M059J (cell line): ENCODE results near the gene GGA1. TPM values are rescaled to one million over a fixed set of nuclear protein-coding genes. Genes with fewer than 3 reads are reported as not detected.

Source experiments
- DNase-seq: peaks from one replicate; pipeline ENCODE4 v3.0.0-alpha.2; 2012; ENCODE audit warnings: low read depth
- total RNA-seq: library from RNA; depleted of rRNA; stranded (reverse); fragments of >200 nt; shearing (Covaris generic); gene quantifications from 2 replicates; pipeline ENCODE4 v1.2.3, GENCODE V29; 2014; rRNA removed

Gene GGA1
- total RNA-seq, 1 experiment from 2014 or later: 21.8 TPM

DNA sequence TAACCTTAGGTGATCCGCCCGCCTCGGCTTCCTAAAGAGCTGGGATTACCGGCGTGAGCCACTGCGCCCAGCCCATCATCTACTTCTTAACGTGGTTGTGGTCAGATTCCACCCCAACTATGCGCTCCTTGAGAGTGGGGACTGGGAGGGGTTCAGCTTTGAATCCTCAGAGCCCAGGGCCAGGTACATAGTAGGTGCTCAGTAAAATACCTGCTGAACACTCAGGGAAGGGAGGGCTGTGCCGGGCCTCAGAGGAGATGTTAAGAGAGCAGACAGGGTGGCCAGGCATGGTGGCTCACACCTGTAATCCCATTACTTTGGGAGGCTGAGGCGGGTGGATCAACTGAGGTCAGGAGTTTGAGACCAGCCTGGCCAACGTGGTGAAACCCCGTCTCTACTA, 65.6 kb downstream of the GGA1 start:
- no peak for DNase-seq

DNA sequence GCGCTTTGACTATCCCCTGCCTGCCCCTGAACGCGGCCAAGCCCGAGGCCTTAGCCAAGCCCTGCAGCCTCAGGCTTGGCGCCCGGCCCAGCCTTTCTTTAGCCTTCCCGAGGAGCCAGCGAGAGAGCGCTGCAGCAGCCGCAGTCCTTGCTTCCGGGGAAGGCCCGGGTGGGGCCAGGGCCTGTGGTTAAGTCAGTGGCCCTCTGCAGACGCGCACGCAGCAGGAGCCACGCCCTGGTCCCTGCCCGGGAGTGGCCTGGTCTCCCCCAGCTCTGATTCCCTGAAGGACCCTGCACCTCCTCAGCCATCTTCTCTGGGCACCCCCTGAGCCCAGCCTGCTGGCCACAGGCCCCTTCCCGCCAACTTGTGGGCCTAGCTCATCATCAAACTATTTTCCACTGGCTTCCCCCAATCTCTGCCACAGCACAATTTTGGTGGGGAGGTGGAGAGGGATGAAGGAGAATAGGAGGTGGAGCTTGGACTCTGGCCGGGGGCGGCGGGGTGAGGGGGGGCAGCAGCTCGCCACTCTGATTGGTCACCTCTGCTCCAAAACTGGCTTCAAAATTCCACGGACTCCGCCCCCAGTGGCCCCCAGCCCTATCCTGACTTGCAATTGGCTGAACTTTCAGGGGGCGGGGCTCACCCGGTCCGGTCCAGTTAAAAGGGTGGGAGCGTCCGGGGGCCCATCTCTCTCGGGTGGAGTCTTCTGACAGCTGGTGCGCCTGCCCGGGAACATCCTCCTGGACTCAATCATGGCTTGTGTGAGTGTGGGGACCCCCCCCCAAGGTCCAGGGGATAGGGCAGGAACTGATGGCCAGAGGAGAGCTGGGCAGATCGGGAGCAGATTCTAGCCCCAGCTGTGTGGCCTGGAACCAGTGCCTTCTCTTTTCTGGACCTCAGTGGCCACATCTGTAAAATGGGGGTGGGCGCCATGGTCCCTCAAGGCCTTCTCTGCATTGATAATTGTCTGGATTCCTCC, 66.6 kb downstream of the GGA1 start, which contains the start of gene LGALS1:
Gene LGALS1 (plus strand): TSS at position 686 of the 979 bp plus-strand sequence. CDS start 67 bp downstream, at position 753.
- peak; percentile 93 for DNase-seq

DNA sequence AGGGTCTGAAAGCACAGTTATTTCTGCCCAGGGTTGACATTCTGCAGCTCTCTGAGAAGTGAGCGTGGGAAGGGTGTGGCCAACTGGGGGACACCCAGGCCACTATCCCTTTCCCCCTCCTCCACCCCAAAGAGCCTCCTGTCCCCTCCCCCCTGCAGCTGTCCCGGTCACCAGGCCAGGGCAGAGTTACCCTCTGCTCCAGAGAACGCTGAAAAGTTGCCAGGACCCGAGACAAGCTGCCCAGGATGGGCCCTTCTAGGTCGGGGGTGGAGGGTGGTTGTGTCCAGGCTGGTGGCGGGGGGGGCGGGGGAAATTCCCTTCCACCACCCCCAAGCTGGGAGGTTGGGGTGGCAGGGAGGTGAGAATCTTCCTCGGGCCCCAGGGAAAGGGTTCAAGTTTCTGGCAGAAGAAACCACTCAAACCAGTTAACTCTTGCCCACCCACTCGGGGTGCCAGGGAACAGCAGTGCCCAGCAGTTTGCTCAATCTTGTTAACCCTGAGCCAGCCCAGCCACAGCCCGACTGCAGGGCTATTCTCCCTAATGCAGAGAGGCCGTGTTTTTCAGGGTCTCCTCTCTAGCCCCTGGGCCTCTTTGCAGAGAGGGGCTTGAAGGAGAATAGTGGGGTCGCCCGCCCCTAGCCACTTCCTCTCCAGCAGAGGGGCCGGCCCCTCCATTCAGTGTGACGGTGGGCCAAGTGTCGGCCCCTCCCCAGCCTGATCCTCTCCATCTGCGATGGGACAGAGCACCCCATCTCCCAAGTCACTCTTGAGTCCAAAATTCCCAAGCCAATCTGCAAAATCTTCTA, 67.5 kb downstream of the GGA1 start:
- DNase-seq: peak; percentile 56

DNA sequence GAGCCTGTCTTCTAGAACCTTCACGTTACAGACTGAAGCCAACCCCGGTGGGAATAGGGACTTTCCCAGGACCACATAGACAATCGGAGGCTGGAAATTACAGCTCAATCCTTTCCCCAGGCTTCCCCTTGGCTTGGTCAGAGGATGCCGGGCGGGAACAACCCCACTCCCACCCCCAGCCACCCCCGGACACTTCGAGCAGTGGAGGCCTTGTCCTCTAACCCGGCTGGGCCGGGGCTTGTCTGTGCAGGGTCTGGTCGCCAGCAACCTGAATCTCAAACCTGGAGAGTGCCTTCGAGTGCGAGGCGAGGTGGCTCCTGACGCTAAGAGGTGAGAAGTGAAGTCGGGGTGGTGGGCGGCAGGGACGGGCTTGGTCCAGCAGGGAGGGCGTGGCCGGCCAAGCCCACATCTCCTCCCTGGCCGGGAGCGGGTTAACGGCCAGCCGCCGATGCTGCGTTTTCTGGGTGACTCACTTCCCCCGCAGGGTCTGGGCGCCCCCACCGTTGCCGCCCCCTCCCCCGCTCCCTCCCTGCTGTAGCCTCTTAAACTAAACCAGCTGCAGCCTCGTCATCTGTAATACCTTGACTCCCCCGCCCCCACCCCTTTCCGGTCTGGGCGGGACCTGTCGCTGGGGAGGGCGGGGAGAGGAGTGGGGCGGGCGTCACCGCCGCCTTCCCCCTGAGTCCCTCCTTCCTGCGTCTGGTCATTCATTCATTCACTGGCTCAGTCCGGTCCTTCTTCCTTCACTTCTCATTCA, 68.3 kb downstream of the GGA1 start:
- peak; percentile 93 for DNase-seq

DNA sequence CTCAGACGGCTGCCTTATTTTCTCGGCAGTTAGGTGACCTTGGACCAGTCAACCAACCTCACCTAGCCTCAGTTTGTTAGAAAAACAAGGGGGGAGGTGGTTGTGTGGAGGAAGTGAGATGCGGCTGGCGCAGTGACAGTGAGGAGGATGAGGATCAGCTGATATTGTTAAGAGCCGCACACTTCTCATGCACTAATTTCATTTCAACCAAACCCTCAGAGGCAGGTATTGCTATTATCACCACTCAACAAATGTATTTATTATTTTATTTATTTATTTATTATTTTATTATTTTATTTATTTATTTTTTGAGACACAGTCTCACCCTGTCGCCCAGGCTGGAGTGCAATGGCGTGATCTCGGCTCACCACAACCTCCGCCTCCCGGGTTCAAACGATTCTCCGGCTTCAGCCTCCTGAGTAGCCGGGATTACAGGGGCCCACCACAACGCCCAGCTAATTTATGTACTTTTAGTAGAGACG, 68.9 kb downstream of the GGA1 start:
- DNase-seq: no peak

DNA sequence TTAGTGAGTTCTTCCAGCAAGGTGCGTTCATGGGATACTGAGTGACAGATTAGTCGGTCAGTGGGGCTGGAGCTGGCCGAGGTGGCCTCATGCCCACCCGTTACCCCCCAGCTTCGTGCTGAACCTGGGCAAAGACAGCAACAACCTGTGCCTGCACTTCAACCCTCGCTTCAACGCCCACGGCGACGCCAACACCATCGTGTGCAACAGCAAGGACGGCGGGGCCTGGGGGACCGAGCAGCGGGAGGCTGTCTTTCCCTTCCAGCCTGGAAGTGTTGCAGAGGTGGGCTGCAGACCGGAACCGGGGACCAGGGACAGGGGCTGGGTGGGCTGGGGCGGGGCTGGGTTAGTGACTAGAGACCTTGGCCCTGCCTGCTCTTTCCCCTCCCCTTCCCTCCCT, 69.7 kb downstream of the GGA1 start:
- no peak for DNase-seq

DNA sequence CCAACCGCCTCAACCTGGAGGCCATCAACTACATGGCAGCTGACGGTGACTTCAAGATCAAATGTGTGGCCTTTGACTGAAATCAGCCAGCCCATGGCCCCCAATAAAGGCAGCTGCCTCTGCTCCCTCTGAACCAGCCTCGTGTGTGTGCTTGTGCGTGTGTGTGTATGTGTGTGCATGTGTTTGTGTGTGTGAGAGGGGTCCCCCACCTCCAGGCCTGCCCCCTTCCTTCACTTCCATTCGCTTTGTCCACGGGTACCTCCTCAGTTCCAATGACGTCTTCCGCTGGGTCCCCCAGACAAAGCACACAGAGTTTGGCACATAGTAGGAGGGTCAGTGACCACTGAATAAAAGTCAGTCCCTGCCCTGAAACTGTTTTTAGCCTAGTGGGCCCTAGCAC, 71.0 kb downstream of the GGA1 start:
- no peak for DNase-seq

DNA sequence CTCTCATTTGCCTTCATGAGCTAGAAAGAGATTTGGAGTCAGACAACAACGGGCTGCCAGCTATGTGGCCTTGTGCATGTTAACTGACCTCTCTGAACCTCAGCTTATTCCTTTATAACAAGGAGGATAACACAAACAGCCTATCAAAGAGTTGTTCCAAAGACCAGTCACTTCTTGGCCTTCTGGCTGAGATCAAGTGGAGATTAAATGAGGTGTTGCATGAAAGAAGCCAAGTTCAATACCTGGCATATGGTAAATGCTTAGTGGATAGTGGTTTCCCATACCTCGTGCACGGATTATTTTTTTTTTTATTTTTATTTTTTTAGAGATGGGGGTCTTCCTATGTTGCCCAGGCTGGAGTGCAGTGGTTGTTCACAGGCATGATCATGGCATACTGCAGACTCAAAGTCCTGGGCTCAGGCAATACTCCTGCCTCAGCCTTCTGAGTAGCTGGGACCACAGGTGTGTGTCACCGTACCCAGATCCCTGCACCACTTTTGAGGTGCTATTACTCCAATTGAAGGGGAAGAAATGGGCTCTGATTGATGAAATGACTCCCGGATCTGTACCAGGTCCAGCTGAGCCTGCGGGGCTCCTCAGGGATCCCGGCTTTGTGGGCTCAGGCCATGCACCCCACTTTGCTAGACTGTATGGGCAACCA, 71.7 kb downstream of the GGA1 start:
- peak; percentile 47 for DNase-seq

DNA sequence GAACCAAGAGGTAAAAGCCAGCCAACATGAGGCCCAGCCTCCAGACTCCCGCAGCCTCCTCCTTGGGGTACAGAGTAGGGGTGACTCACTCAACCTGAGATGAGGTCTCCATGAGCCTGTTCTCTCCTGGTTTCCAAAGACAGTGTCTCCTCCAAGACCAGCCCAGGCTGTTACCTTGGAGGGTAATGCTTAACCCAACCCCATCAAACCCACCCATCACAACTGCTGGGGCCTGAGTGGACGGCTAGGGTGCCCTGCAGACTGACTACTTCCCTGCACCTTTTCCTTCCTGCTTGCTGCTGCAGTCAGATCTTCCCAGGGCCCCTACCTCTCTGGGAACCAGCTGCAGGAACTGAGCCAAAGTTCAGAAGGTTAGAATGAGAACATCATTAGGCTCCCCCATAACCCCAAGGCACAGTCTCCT, 72.4 kb downstream of the GGA1 start:
- peak; percentile 61 for DNase-seq

DNA sequence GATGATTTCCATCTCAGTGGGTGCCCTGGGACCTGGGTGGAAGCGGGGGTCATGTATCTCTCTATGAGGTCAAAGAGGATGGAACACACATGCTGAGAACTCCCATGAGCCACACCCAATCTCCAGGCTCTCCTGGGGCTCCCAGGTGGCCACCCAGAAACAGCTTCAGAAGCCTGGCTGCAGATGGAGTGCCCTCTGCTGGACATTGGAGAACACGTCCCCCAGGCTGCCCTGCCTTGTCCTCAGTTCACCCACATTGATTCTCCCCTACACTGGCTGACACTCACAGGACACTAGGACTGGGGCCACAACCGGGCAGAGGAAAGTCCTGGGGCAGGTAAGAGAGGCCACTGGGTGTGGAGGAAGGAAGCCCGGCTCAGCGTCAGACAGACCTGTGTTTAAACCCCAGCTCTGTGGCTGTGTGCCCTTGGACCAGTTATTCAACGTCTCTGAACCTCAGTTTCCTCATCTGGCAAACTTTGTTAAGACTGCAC, 73.0 kb downstream of the GGA1 start:
- peak; percentile 76 for DNase-seq

Other genes with a start within 250 kb of the GGA1 start
- gene ELFN2, start 181.4 kb upstream of the GGA1 start, total RNA-seq: 0.76 and 3.1 TPM in 2 replicates
- gene MFNG, start 122.5 kb upstream of the GGA1 start, total RNA-seq: 0.07 TPM in 1 of 2 replicates, not detected in the other
- 8.3 and 10.6 TPM in 2 replicates for gene CARD10, start 89.4 kb upstream of the GGA1 start, total RNA-seq
- 44.3 and 51.7 TPM in 2 replicates for gene CDC42EP1, start 48.4 kb upstream of the GGA1 start, total RNA-seq
- gene LGALS2, start 28.7 kb upstream of the GGA1 start, total RNA-seq: not detected in 2 replicates
- gene SH3BP1, start 30.8 kb downstream of the GGA1 start, total RNA-seq: 0.86 and 1.5 TPM in 2 replicates
- 29.8 and 32.6 TPM in 2 replicates for gene PDXP, start 49.9 kb downstream of the GGA1 start, total RNA-seq
- gene LGALS1, start 66.8 kb downstream of the GGA1 start, total RNA-seq: 2,501 and 2,563 TPM in 2 replicates
- 20.6 and 25.9 TPM in 2 replicates for gene NOL12, start 77.5 kb downstream of the GGA1 start, total RNA-seq
- 42.5 and 68.1 TPM in 2 replicates for gene TRIOBP, start 88.2 kb downstream of the GGA1 start, total RNA-seq
- gene GCAT, start 199.1 kb downstream of the GGA1 start, total RNA-seq: 18.3 and 26.4 TPM in 2 replicates
- not detected in 2 replicates for gene GALR3, start 214.5 kb downstream of the GGA1 start, total RNA-seq
- gene ANKRD54, start 235.5 kb downstream of the GGA1 start, total RNA-seq: 17.0 and 20.6 TPM in 2 replicates
- gene EIF3L, start 240.6 kb downstream of the GGA1 start, total RNA-seq: 136 and 156 TPM in 2 replicates